Natural killer cell (primary cell): ENCODE data around the gene ARRDC1. TPM values are rescaled to one million over a fixed set of nuclear protein-coding genes. Genes with fewer than 3 reads are reported as not detected.

Source experiments
- ATAC-seq, 3 donors: fragments of 150-1000 bp in 2 of 3; fragments of 200-7000 bp in 1 of 3; cut with Tn5 transposase; 1 replicate in 1 of 3; 2 replicates in 2 of 3; pipeline ENCODE4 v1.10.0; 2021; ENCODE audit warnings: mild to moderate bottlenecking in 2 of 3, moderate library complexity in 2 of 3
- DNase-seq, 2 donors: peaks; one replicate each; pipeline versions ENCODE4 v3.0.0 to v3.0.0-alpha.2; 2013 to 2021; ENCODE audit warnings: mixed read lengths in 1 of 2
- H3K27ac ChIP-seq: one replicate; pipeline ENCODE4 v1.5.1; 2013; ENCODE audit warnings: mild to moderate bottlenecking, low read length
- H3K27me3 ChIP-seq: one replicate; pipeline ENCODE4 v1.6.1; 2013; ENCODE audit warnings: low read length; ENCODE audit not compliant: control insufficient read depth, insufficient read depth
- H3K36me3 ChIP-seq: one replicate; pipeline ENCODE4 v1.6.1; 2013; ENCODE audit warnings: low read length; ENCODE audit not compliant: control insufficient read depth, insufficient read depth
- H3K4me1 ChIP-seq: one replicate; pipeline ENCODE4 v1.6.1; 2013; ENCODE audit warnings: low read length; ENCODE audit not compliant: control insufficient read depth, insufficient read depth
- H3K4me3 ChIP-seq: one replicate; pipeline ENCODE4 v1.5.1; 2013; ENCODE audit warnings: low read length
- H3K9me3 ChIP-seq: one replicate; pipeline ENCODE4 v1.6.1; 2013; ENCODE audit warnings: low read length; ENCODE audit not compliant: control insufficient read depth, insufficient read depth
- H3K27ac Mint-ChIP-seq, 2 donors: one replicate each; pipeline ENCODE4 v1.8.0; 2022; ENCODE audit warnings: mild to moderate bottlenecking in 2 of 2, mixed read lengths in 2 of 2, moderate library complexity in 1 of 2
- H3K27me3 Mint-ChIP-seq, 2 donors: one replicate each; pipeline ENCODE4 v1.8.0; 2022; ENCODE audit warnings: low read depth in 2 of 2, mixed read lengths in 2 of 2
- H3K36me3 Mint-ChIP-seq: one replicate; pipeline ENCODE4 v1.8.0; 2022; ENCODE audit warnings: mixed read lengths
- H3K4me1 Mint-ChIP-seq, 2 donors: one replicate each; pipeline ENCODE4 v1.8.0; 2022; ENCODE audit warnings: mixed read lengths in 2 of 2
- H3K4me3 Mint-ChIP-seq: one replicate; pipeline ENCODE4 v1.8.0; 2022; ENCODE audit warnings: mild to moderate bottlenecking, moderate library complexity, mixed read lengths
- H3K9me3 Mint-ChIP-seq, 2 donors: one replicate each; pipeline ENCODE4 v1.8.0; 2022; ENCODE audit warnings: mixed read lengths in 2 of 2
- CTCF ChIP-seq: fragments of 200-600 bp; IDR thresholded peaks from one replicate; pipeline ENCODE4 v1.8.0; 2022; ENCODE audit warnings: antibody characterized with exemption
- WGBS: methylation state at CpG from one replicate; pipeline ENCODE4 v1.1.7; 2013; ENCODE audit warnings: missing lambda C conversion rate; ENCODE audit not compliant: insufficient coverage; 5-methylcytosine and 5-hydroxymethylcytosine counted together
- intact Hi-C: fragments of 100-400 bp; cut with micrococcal nuclease; formaldehyde crosslinking; loops from one replicate; pipeline ENCODE4 v1.14.2; 2022
- total RNA-seq, 4 donors: library from RNA; stranded (reverse); fragments of 120-200 nt in 1 of 4; gene quantifications; one replicate each; pipeline versions ENCODE4 v1.2.3 to v1.2.4, GENCODE V29; 2013 to 2022

Gene ARRDC1
- total RNA-seq, 3 donors from 2014 or later (not counting 1 experiment from before 2014, with no cell fraction given) = 80.7 to 105 (median 92.9) TPM

- H3K27ac ChIP-seq = peak overlapping the region; percentile 72
- no peaks in the 10 kb centered on the region for H3K27me3 ChIP-seq
- Mint-ChIP-seq H3K27ac (peak overlapping the region; percentile 87 to 94), H3K27me3 (no peaks in the 10 kb centered on the region), H3K4me3 (peak overlapping the region; percentile 84), H3K9me3 (no peaks in the 10 kb centered on the region), H3K36me3 (no peaks in the 10 kb centered on the region), H3K4me1 (peaks cover 31 to 36% of the 10 kb centered on the region in 2 donors)
- DNase-seq = peak in 1 of 2 donors; percentile 62
- intact Hi-C loops = loop anchor here (2.0 kb wide), 1 partner anchor 41 kb away; the partner anchor contains the start of gene DPH7
- peak; percentile 6 to 25 (median 13) for ATAC-seq
- H3K4me1 ChIP-seq = peaks cover 31% of the 10 kb centered on the region
- peaks cover 15% of the 10 kb centered on the region for H3K36me3 ChIP-seq
- H3K4me3 ChIP-seq = peak overlapping the region; percentile 67
- no peak for TF ChIP-seq CTCF
- under 1% methylated on average over 58 of the region's 58 CpGs for WGBS
- H3K9me3 ChIP-seq = no peaks in the 10 kb centered on the region
Observed at GRCh38 chr9:137619240-137620047, 14.0 kb downstream of the ARRDC1 start.

- Histone ChIP-seq H3K27me3 (no peaks in the 10 kb centered on the region), H3K27ac (peak overlapping the region; percentile 72), H3K4me1 (peaks cover 37% of the 10 kb centered on the region), H3K9me3 (no peaks in the 10 kb centered on the region), H3K4me3 (peak overlapping the region; percentile 67), H3K36me3 (peaks cover 9% of the 10 kb centered on the region)
- Mint-ChIP-seq H3K4me3 (peak overlapping the region; percentile 84), H3K27me3 (no peaks in the 10 kb centered on the region), H3K9me3 (no peaks in the 10 kb centered on the region), H3K4me1 (peaks cover 32 to 37% of the 10 kb centered on the region in 2 donors), H3K27ac (peak overlapping the region; percentile 87 to 94), H3K36me3 (no peaks in the 10 kb centered on the region)
- DNase-seq (no peak), ATAC-seq (no peak)
- no peak for TF ChIP-seq CTCF
- 48% methylated on average over 2 of the region's 4 CpGs for WGBS
- intact Hi-C loops = no loop called here
Observed at GRCh38 chr9:137620048-137620405, 14.5 kb downstream of the ARRDC1 start.

GRCh38 chr9:137620581-137620980, 15.1 kb downstream of the ARRDC1 start:
- H3K27me3 ChIP-seq = no peaks in the 10 kb centered on the region
- peaks cover 42% of the 10 kb centered on the region for H3K4me1 ChIP-seq
- H3K4me3 Mint-ChIP-seq = peak overlapping the region; percentile 50
- H3K36me3 Mint-ChIP-seq = no peaks in the 10 kb centered on the region
- DNase-seq = no peak
- intact Hi-C loops = no loop called here
- 75% methylated on average over 7 of the region's 7 CpGs for WGBS
- no peaks in the 10 kb centered on the region for H3K9me3 Mint-ChIP-seq
- no peak for TF ChIP-seq CTCF
- no peaks in the 10 kb centered on the region for H3K9me3 ChIP-seq
- H3K4me1 Mint-ChIP-seq = peaks cover 38 to 43% of the 10 kb centered on the region in 2 donors
- H3K4me3 ChIP-seq = no peak overlapping the region
- H3K36me3 ChIP-seq = peaks cover 4% of the 10 kb centered on the region
- no peaks in the 10 kb centered on the region for H3K27me3 Mint-ChIP-seq
- ATAC-seq = no peak
- H3K27ac ChIP-seq = no peak overlapping the region
- H3K27ac Mint-ChIP-seq = peak overlapping the region; percentile 64 to 70
